GM23338 (cell line): Measurements from ENCODE around the gene SLIT1. TPM values are rescaled to one million over a fixed set of nuclear protein-coding genes. Genes with fewer than 3 reads are reported as not detected.

Source experiments
- ATAC-seq: fragments of 200-7000 bp; cut with Tn5 transposase; 3 replicates; pipeline ENCODE4 v1.9.1; 2020
- DNase-seq: peaks from one replicate; pipeline ENCODE4 v3.0.0-alpha.2; 2015; ENCODE audit warnings: low spot score
- H2AFZ ChIP-seq: fragments of 200-600 bp; sonication (generic); 2 replicates; pipeline ENCODE4 v1.8.0; 2016; ENCODE audit warnings: antibody characterized with exemption, mild to moderate bottlenecking, moderate library complexity
- H3F3A ChIP-seq: fragments of 200-600 bp; sonication (generic); replicated peaks from 2 replicates; pipeline ENCODE4 v1.8.0; 2017; ENCODE audit warnings: antibody characterized with exemption, mixed run types, low read depth
- H3K27ac ChIP-seq: fragments of 200-600 bp; sonication (generic); 2 replicates; pipeline ENCODE4 v1.6.1; 2016; ENCODE audit warnings: low read depth
- H3K27me3 ChIP-seq: fragments of 200-600 bp; sonication (generic); 2 replicates; pipeline ENCODE4 v1.8.0; 2016; ENCODE audit warnings: mild to moderate bottlenecking, mixed run types, moderate library complexity; ENCODE audit not compliant: insufficient read depth
- H3K36me3 ChIP-seq: fragments of 200-600 bp; sonication (generic); 2 replicates; pipeline ENCODE4 v1.8.0; 2016; ENCODE audit warnings: mild to moderate bottlenecking; ENCODE audit not compliant: insufficient read depth
- H3K4me1 ChIP-seq: fragments of 200-600 bp; sonication (generic); 2 replicates; pipeline ENCODE4 v1.8.0; 2016; ENCODE audit warnings: mild to moderate bottlenecking, moderate library complexity; ENCODE audit not compliant: insufficient read depth
- H3K4me2 ChIP-seq: fragments of 200-600 bp; sonication (generic); 2 replicates; pipeline ENCODE4 v1.7.1; 2017; ENCODE audit warnings: mixed run types
- H3K4me3 ChIP-seq: fragments of 200-600 bp; sonication (generic); 2 replicates; pipeline ENCODE4 v1.6.1; 2016; ENCODE audit warnings: mixed run types
- H3K79me2 ChIP-seq: fragments of 200-600 bp; sonication (generic); replicated peaks from 2 replicates; pipeline ENCODE4 v1.8.0; 2017; ENCODE audit warnings: mild to moderate bottlenecking; ENCODE audit not compliant: insufficient read depth
- H3K9me2 ChIP-seq: fragments of 200-600 bp; sonication (generic); 2 replicates; pipeline ENCODE4 v1.8.0; 2017; ENCODE audit not compliant: insufficient read depth
- H4K20me1 ChIP-seq: fragments of 200-600 bp; sonication (generic); replicated peaks from 2 replicates; pipeline ENCODE4 v1.8.0; 2017; ENCODE audit warnings: mild to moderate bottlenecking; ENCODE audit not compliant: insufficient read depth
- H3K27ac Mint-ChIP-seq: 2 replicates; pipeline ENCODE4 v1.8.0; 2020; ENCODE audit warnings: inconsistent platforms, mild to moderate bottlenecking, moderate library complexity, mixed read lengths
- H3K27me3 Mint-ChIP-seq: 3 replicates; pipeline ENCODE4 v1.8.0; 2022; ENCODE audit warnings: low read depth, mild to moderate bottlenecking, moderate library complexity, mixed read lengths, inconsistent platforms; ENCODE audit not compliant: insufficient read depth, poor library complexity
- H3K36me3 Mint-ChIP-seq: 3 replicates; pipeline ENCODE4 v1.8.0; 2021; ENCODE audit warnings: low read depth, mild to moderate bottlenecking, inconsistent platforms, moderate library complexity, mixed read lengths
- H3K4me1 Mint-ChIP-seq: 3 replicates; pipeline ENCODE4 v1.8.0; 2020; ENCODE audit warnings: mild to moderate bottlenecking, inconsistent platforms, mixed read lengths
- H3K4me3 Mint-ChIP-seq: 3 replicates; pipeline ENCODE4 v1.8.0; 2021; ENCODE audit warnings: moderate library complexity, mild to moderate bottlenecking, inconsistent platforms, mixed read lengths
- H3K9me3 Mint-ChIP-seq: 3 replicates; pipeline ENCODE4 v1.8.0; 2020; ENCODE audit warnings: moderate library complexity, mild to moderate bottlenecking, inconsistent platforms, mixed read lengths
- CREB1 ChIP-seq: fragments of 250-450 bp; sonication (Bioruptor Pico); IDR thresholded peaks from 2 replicates; pipeline ENCODE4 v1.5.0; 2020; ENCODE audit warnings: low read depth, mild to moderate bottlenecking, moderate library complexity
- CTCF ChIP-seq, 2 experiments: fragments of 200-600 bp in 1 of 2; sonication (generic) in 1 of 2; conservative IDR thresholded peaks; 2 replicates each; pipeline versions ENCODE4 v1.5.1 to v1.6.1; 2016 to 2017; ENCODE audit warnings: antibody characterized with exemption in 2 of 2, low read depth in 2 of 2, mild to moderate bottlenecking in 2 of 2, moderate library complexity in 1 of 2
- ETS1 ChIP-seq: IDR thresholded peaks from 2 replicates; pipeline ENCODE4 v1.6.1; 2016; ENCODE audit warnings: antibody characterized with exemption
- EZH2 ChIP-seq: fragments of 200-600 bp; sonication (generic); IDR thresholded peaks from one replicate; pipeline ENCODE4 v1.8.0; 2017; ENCODE audit warnings: antibody characterized with exemption, mild to moderate bottlenecking, low read depth; ENCODE audit not compliant: unreplicated experiment
- EZH2phosphoT487 ChIP-seq: fragments of 200-600 bp; sonication (generic); IDR thresholded peaks from one replicate; pipeline ENCODE4 v1.8.1; 2018; ENCODE audit warnings: antibody characterized with exemption; ENCODE audit not compliant: unreplicated experiment
- NANOG ChIP-seq: IDR thresholded peaks from 2 replicates; pipeline ENCODE4 v1.6.1; 2016; ENCODE audit warnings: antibody characterized with exemption, borderline replicate concordance
- POLR2AphosphoS5 ChIP-seq: IDR thresholded peaks from 2 replicates; pipeline ENCODE4 v1.6.1; 2016; ENCODE audit warnings: antibody characterized with exemption, low read depth
- REST ChIP-seq: IDR thresholded peaks from one replicate; pipeline ENCODE4 v1.6.1; 2018; ENCODE audit warnings: antibody characterized with exemption; ENCODE audit not compliant: unreplicated experiment
- STAT1 ChIP-seq: IDR thresholded peaks from one replicate; pipeline ENCODE4 v1.6.1; 2016; ENCODE audit warnings: antibody characterized with exemption; ENCODE audit not compliant: unreplicated experiment
- ZNF114 ChIP-seq: fragments of 250-450 bp; sonication (Bioruptor Pico); IDR thresholded peaks from 2 replicates; pipeline ENCODE4 v1.5.0; 2020; ENCODE audit warnings: mild to moderate bottlenecking, moderate library complexity
- ZNF331 ChIP-seq: fragments of 250-450 bp; sonication (Bioruptor Pico); IDR thresholded peaks from 2 replicates; pipeline ENCODE4 v1.5.0; 2020; ENCODE audit warnings: low read depth, mild to moderate bottlenecking, moderate library complexity
- polyA plus RNA-seq: library from polyadenylated mRNA; unstranded; fragments of >200 nt; fragmentation: Nextera tagmentation; extraction: Ambion mirVana; gene quantifications from 2 replicates; pipeline ENCODE4 v1.2.1, GENCODE V29; 2016
- total RNA-seq: library from RNA; depleted of rRNA; stranded (reverse); fragments of >200 nt; shearing (Covaris generic); gene quantifications from 2 replicates; pipeline ENCODE4 v1.2.3, GENCODE V29; 2014

The SLIT1 gene
- total and polyA plus RNA-seq, 2 experiments from 2014 or later = 0.76 to 1.7 TPM

GRCh38 chr10:96959733-96960132, 226.0 kb downstream of the SLIT1 start (continued):
- TF ChIP-seq ETS1 = no peak
- TF ChIP-seq ZNF114 (CRISPR knock-in tag) = no peak
- TF ChIP-seq NANOG = no peak
- TF ChIP-seq CTCF (conservative IDR thresholded peaks at IDR 0.05; ENCODE audit: low read depth in 2 of 2) = no peak
- TF ChIP-seq STAT1 = no peak
- no peak for TF ChIP-seq EZH2phosphoT487
- no peak for TF ChIP-seq REST

- Histone ChIP-seq H3F3A (no peaks in the 10 kb centered on the region), H4K20me1 (no peaks in the 10 kb centered on the region; the same call in 1 of the 2 replicates), H3K27me3 (no peaks in the 10 kb centered on the region), H3K79me2 (no peaks in the 10 kb centered on the region), H3K9me2 (no peaks in the 10 kb centered on the region), H3K27ac (no peak overlapping the region), H3K4me3 (no peak overlapping the region), H2AFZ (no peak overlapping the region), H3K36me3 (no peaks in the 10 kb centered on the region), H3K4me1 (no peaks in the 10 kb centered on the region), H3K4me2 (no peak overlapping the region)
- H3K27me3 Mint-ChIP-seq = no peaks in the 10 kb centered on the region
- DNase-seq = no peak
- H3K36me3 Mint-ChIP-seq = peaks cover 16% of the 10 kb centered on the region; the same call in 2 of the 3 replicates
- H3K27ac Mint-ChIP-seq = no peak overlapping the region
- H3K9me3 Mint-ChIP-seq = no peaks in the 10 kb centered on the region
- H3K4me1 Mint-ChIP-seq = peaks cover 4% of the 10 kb centered on the region; the same call in 1 of the 3 replicates
- TF ChIP-seq NANOG (no peak), CREB1 (no peak), EZH2phosphoT487 (no peak), ZNF331 (CRISPR knock-in tag) (no peak), EZH2 (no peak), POLR2AphosphoS5 (no peak)
- H3K4me3 Mint-ChIP-seq = no peak overlapping the region
- ATAC-seq = no peak
Observed at GRCh38 chr10:96958071-96958470, 227.7 kb downstream of the SLIT1 start.
